ENCODE data around the gene AGER. TPM values are rescaled to one million over a fixed set of nuclear protein-coding genes. Genes with fewer than 3 reads are reported as not detected.
"Not testable (repeated sequence)": the region's sequence is repeated elsewhere in the genome, so short reads cannot be mapped to it uniquely, and the experiment has no call there.

Gene AGER
- total RNA-seq, 2 donors from 2014 or later, result 0.94 to 1.4 TPM

DNA sequence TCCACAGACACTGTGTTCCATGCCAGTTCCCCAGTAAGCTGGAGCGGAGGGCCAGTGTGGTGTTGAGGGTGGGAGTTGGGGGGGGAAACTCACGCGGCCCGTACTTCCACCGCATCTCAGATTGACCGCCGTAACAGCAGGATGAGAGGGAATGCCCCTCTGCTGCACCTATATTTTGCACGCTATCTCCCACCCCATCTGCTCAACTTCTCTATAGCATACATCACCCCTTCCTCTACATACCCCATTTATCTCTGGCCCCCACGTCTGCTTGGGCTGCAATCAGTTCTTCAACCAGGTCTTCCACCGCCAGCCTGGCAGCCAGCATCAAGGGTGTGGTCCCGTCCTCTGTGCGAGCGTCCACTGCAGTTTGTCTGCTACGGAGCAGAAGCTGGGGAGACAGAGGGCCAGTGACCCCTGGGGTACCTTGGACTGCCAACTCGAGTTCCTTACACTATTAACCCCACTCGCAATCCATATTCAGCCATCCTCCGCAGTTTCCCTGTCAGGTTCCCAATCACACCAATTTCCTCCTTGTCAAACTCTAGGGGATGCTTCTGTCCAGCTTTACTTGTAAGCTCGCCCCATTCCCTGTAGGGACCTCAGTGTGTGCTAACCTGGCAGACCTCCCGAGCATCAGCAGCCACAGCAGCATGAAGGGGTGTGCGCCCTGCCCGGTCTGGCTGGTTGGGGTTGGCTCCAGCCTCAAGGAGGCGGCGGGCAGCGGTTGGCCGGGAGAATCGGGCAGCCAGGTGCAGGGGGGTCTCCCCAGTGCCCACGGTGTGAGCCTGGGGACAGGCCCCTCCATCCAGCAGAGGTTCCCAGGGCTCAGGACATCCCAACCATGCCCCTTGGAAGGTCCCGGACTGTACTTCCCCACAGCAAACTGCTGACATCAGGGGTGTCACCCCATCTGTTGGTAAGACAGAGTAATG, 12.9 kb upstream of the AGER start:
- Histone ChIP-seq H3K27ac (peak overlapping the region; percentile 99 to 100), H3K27me3 (no peaks in the 10 kb centered on the region), H3K9me3 (no peaks in the 10 kb centered on the region), H3K4me1 (peaks cover 4 to 38% of the 10 kb centered on the region in 2 donors), H3K4me3 (peak overlapping the region; percentile 64 to 77), H3K36me3 (no peaks in the 10 kb centered on the region)
- DNase-seq (ENCODE audit: low spot score), result no peak
- peak in 1 of 2 donors; percentile 10 for TF ChIP-seq CTCF (IDR thresholded peaks at IDR 0.05)

DNA sequence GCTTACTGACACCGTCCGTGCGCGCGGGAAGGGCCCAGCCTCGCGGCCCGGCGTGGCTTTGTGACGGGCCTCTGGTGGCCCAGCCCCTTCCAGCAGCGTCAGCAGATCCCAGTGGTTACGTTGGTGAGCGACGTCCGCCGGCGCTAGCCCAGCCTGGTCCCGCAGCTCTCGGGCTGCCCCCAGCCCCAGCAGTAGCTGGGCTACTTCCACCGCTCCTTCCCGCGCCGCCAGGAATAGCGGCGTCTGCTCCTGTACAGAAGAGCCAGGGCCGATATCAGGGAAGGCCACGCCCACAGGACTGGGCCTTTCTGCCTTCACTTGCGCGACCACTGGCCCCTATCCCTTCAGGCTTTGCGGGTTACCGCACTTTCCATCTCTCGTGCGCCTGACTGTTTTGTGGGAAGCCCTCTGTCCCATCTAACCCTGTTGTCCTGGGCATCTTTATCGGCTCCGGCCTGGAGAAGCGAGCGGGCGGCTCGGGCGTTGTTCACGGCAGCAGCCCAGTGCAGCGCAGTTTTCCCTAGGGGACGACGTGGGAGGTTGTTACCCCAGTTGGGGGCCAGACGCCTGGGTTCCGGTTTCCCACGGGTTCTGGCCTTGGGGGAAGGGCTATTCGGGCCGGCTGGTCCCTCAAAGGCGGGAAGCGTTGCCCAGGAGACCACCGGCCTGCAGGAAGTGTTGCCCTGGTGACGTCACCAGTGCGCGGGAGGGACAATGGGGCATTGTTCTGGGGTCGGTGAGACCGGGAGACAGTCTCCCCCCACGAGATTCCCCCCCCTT, 12.0 kb upstream of the AGER start:
- Histone ChIP-seq H3K36me3 (no peaks in the 10 kb centered on the region), H3K9me3 (no peaks in the 10 kb centered on the region), H3K4me3 (peak overlapping the region; percentile 64 to 77), H3K27me3 (no peaks in the 10 kb centered on the region), H3K27ac (peak overlapping the region; percentile 99 to 100), H3K4me1 (peaks cover 4 to 46% of the 10 kb centered on the region in 2 donors)
- no peak for TF ChIP-seq CTCF (IDR thresholded peaks at IDR 0.05)
- peak; percentile 96 for DNase-seq (ENCODE audit: low spot score)

- Histone ChIP-seq H3K4me3 (peak overlapping the region; percentile 64 to 77), H3K27me3 (no peaks in the 10 kb centered on the region), H3K36me3 (no peaks in the 10 kb centered on the region), H3K4me1 (peaks cover 4 to 51% of the 10 kb centered on the region in 2 donors), H3K27ac (peak overlapping the region; percentile 99 to 100), H3K9me3 (no peaks in the 10 kb centered on the region)
- peak in 1 of 2 donors; percentile 43 for TF ChIP-seq CTCF (IDR thresholded peaks at IDR 0.05)
- peak; percentile 100 for DNase-seq (ENCODE audit: low spot score)
Observed at GRCh38 chr6:32195652-32195901, 11.5 kb upstream of the AGER start.

DNA sequence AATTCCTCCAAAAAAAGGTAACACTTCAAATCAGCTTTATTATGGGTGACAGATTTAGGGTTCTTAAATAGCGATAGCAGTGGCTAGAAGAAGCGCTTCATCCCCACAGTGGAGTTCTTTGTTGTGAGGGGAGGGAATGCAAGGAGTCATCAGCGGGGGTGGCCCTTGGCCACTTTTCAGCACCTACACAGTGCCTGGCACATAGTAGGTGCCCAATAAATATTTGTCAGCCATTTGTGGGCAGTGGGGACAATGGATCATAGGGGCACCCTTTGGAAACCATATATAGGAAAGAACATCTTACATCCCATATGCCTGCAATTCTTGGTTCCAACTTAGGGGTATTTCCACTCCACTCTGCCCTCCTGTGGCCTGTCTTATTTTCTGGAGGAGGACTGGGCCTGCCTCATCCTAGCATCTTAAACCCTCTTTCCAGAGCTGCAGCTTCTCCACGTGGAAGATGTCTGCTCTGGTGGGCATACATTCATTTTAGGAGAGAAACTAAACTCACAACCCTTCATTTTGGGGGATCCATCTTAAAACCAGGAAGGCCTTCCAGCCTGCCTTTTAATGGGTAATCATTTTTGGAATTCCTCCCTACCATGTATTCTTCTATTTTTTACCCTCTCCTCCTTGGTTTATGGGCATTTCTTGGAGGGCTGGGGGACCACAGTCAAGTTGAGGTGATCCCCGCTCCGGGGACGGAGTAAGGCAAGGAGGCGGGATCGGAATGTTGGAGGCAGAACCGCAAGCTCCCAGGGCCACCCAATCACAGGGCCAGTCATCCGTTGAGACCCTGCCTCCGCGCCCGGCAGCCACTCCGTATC, 11.0 kb upstream of the AGER start:
- H3K27ac ChIP-seq, result peak overlapping the region; percentile 98 to 100
- no peak for DNase-seq (ENCODE audit: low spot score)
- H3K4me1 ChIP-seq, result peaks cover 4 to 55% of the 10 kb centered on the region in 2 donors
- no peaks in the 10 kb centered on the region for H3K27me3 ChIP-seq
- peak overlapping the region; percentile 29 to 77 for H3K4me3 ChIP-seq
- no peaks in the 10 kb centered on the region for H3K9me3 ChIP-seq
- TF ChIP-seq CTCF (IDR thresholded peaks at IDR 0.05), result peak in 1 of 2 donors; percentile 58
- no peaks in the 10 kb centered on the region for H3K36me3 ChIP-seq

GRCh38 chr6:32194388-32194787, 10.3 kb upstream of the AGER start:
- no peak for DNase-seq (ENCODE audit: low spot score)
- Histone ChIP-seq H3K9me3 (no peaks in the 10 kb centered on the region), H3K36me3 (no peaks in the 10 kb centered on the region), H3K27ac (peak overlapping the region; percentile 98 to 100), H3K27me3 (no peaks in the 10 kb centered on the region), H3K4me1 (peaks cover 4 to 57% of the 10 kb centered on the region in 2 donors), H3K4me3 (no peak overlapping the region)
- no peak for TF ChIP-seq CTCF (IDR thresholded peaks at IDR 0.05)

DNA sequence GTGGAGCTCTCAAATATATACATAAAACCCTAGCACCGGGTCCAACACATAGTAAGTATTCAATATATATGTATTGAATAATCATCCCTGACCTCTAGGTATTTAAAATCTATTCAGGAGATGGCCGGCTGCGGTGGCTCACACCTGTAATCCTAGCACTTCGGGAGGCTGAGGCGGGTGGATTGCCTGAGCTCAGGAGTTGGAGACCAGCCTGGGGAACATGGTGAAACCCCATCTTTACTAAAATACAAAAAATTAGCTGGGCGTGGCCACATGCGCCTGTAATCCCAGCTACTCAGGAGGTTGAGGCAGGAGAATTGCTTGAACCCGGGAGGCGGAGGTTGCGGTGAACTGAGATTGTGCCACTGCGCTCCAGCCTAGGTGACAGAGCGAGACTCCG, 9.0 kb upstream of the AGER start:
- not testable (repeated sequence) for H3K27me3 ChIP-seq; H3K9me3 ChIP-seq; DNase-seq (ENCODE audit: low spot score); H3K36me3 ChIP-seq
- Histone ChIP-seq H3K4me3 (peak overlapping the region in 1 of 2 donors; percentile 40), H3K4me1 (peaks cover 4 to 70% of the 10 kb centered on the region in 2 donors), H3K27ac (peak overlapping the region; percentile 92 to 99)
